DOHH2 (cell line): ENCODE results near the gene ACOX3.

Source experiments
- H3F3A ChIP-seq: fragments of 200-600 bp; sonication (generic), shearing (Covaris generic); 2 replicates; pipeline ENCODE4 v1.6.0; 2016; ENCODE audit warnings: antibody characterized with exemption, mild to moderate bottlenecking; ENCODE audit not compliant: control insufficient read depth, insufficient read depth
- H3K27ac ChIP-seq: fragments of 200-600 bp; sonication (generic); 2 replicates; pipeline ENCODE4 v1.5.1; 2014; ENCODE audit warnings: low read depth, mild to moderate bottlenecking, low read length, moderate library complexity
- H3K27me3 ChIP-seq: fragments of 200-600 bp; sonication (generic); 2 replicates; pipeline ENCODE4 v1.6.1; 2014; ENCODE audit warnings: mild to moderate bottlenecking, low read length, mixed read lengths; ENCODE audit not compliant: control insufficient read depth
- H3K36me3 ChIP-seq: fragments of 200-600 bp; sonication (generic); 2 replicates; pipeline ENCODE4 v1.6.1; 2014; ENCODE audit warnings: mild to moderate bottlenecking, low read length, moderate library complexity, mixed read lengths; ENCODE audit not compliant: control insufficient read depth
- H3K4me1 ChIP-seq: fragments of 200-600 bp; sonication (generic); 2 replicates; pipeline ENCODE4 v1.6.1; 2014; ENCODE audit warnings: mild to moderate bottlenecking, low read length, mixed read lengths; ENCODE audit not compliant: control insufficient read depth
- H3K4me2 ChIP-seq: fragments of 200-600 bp; sonication (generic); 2 replicates; pipeline ENCODE4 v1.6.0; 2014; ENCODE audit warnings: mild to moderate bottlenecking, low read length, moderate library complexity
- H3K4me3 ChIP-seq: fragments of 200-600 bp; sonication (generic); 2 replicates; pipeline ENCODE4 v1.5.1; 2014; ENCODE audit warnings: mild to moderate bottlenecking, low read length, mixed read lengths
- H3K79me2 ChIP-seq: fragments of 200-600 bp; sonication (generic); 2 replicates; pipeline ENCODE4 v1.6.1; 2014; ENCODE audit warnings: mild to moderate bottlenecking, low read length, mixed read lengths; ENCODE audit not compliant: control insufficient read depth
- H3K9me2 ChIP-seq: fragments of 200-600 bp; sonication (generic); replicated peaks from 2 replicates; pipeline ENCODE4 v1.6.1; 2014; ENCODE audit warnings: mild to moderate bottlenecking, low read length, mixed read lengths; ENCODE audit not compliant: control insufficient read depth
- H3K9me3 ChIP-seq: fragments of 200-600 bp; sonication (generic); 2 replicates; pipeline ENCODE4 v1.6.1; 2014; ENCODE audit warnings: antibody characterized with exemption, low read length, mixed read lengths; ENCODE audit not compliant: control insufficient read depth, insufficient read depth
- H4K20me1 ChIP-seq: fragments of 200-600 bp; sonication (generic); 2 replicates; pipeline ENCODE4 v1.6.0; 2014; ENCODE audit warnings: low read depth, mild to moderate bottlenecking, antibody characterized with exemption, low read length, moderate library complexity; ENCODE audit not compliant: control insufficient read depth, insufficient read depth
- CTCF ChIP-seq: fragments of 200-600 bp; sonication (generic); IDR thresholded peaks from one replicate; pipeline ENCODE4 v1.5.1; 2014; ENCODE audit warnings: antibody characterized with exemption, mild to moderate bottlenecking, low read depth, low read length; ENCODE audit not compliant: poor library complexity, severe bottlenecking
- EZH2phosphoT487 ChIP-seq: fragments of 200-600 bp; sonication (generic); IDR thresholded peaks from 2 replicates; pipeline ENCODE4 v1.6.1; 2017; ENCODE audit warnings: borderline replicate concordance, mild to moderate bottlenecking, antibody characterized with exemption, low read length, moderate library complexity, mixed read lengths

The ACOX3 gene

GRCh38 chr4:8321771-8322170 lies 118.8 kb downstream of the ACOX3 start:
- Histone ChIP-seq H3K36me3 (no peaks in the 10 kb centered on the region), H3K4me2 (no peak overlapping the region), H3K27me3 (no peaks in the 10 kb centered on the region)

GRCh38 chr4:8321220-8321619 lies 119.3 kb downstream of the ACOX3 start:
- no peaks in the 10 kb centered on the region for H4K20me1 ChIP-seq
- H3K4me3 ChIP-seq, result no peak overlapping the region

More at GRCh38 chr4:8321771-8322170, 118.8 kb downstream of the ACOX3 start:
- Histone ChIP-seq H3K27ac (no peak overlapping the region), H3K9me3 (no peaks in the 10 kb centered on the region), H3K9me2 (no peaks in the 10 kb centered on the region), H3K4me1 (peaks cover 17% of the 10 kb centered on the region), H3K79me2 (no peaks in the 10 kb centered on the region), H3F3A (no peaks in the 10 kb centered on the region), H4K20me1 (no peaks in the 10 kb centered on the region), H3K4me3 (no peak overlapping the region)
- no peak for TF ChIP-seq EZH2phosphoT487
- no peak for TF ChIP-seq CTCF

GRCh38 chr4:8320386-8320750 lies 120.2 kb downstream of the ACOX3 start:
- Histone ChIP-seq H3K4me1 (peaks cover 31% of the 10 kb centered on the region), H3K4me2 (no peak overlapping the region), H3K9me3 (no peaks in the 10 kb centered on the region), H3F3A (no peaks in the 10 kb centered on the region), H4K20me1 (no peaks in the 10 kb centered on the region), H3K36me3 (no peaks in the 10 kb centered on the region), H3K9me2 (no peaks in the 10 kb centered on the region), H3K27ac (no peak overlapping the region), H3K79me2 (no peaks in the 10 kb centered on the region), H3K27me3 (no peaks in the 10 kb centered on the region), H3K4me3 (no peak overlapping the region)
- TF ChIP-seq CTCF (peak; percentile 77), EZH2phosphoT487 (no peak)

More at GRCh38 chr4:8321220-8321619, 119.3 kb downstream of the ACOX3 start:
- no peaks in the 10 kb centered on the region for H3K27me3 ChIP-seq
- H3K9me2 ChIP-seq, result no peaks in the 10 kb centered on the region
- no peaks in the 10 kb centered on the region for H3F3A ChIP-seq
- H3K4me2 ChIP-seq, result no peak overlapping the region
- TF ChIP-seq EZH2phosphoT487, result no peak
- no peak for TF ChIP-seq CTCF
- H3K79me2 ChIP-seq, result no peaks in the 10 kb centered on the region
- no peaks in the 10 kb centered on the region for H3K36me3 ChIP-seq
- peaks cover 23% of the 10 kb centered on the region for H3K4me1 ChIP-seq
- H3K27ac ChIP-seq, result no peak overlapping the region
- no peaks in the 10 kb centered on the region for H3K9me3 ChIP-seq

GRCh38 chr4:8319731-8320385 lies 120.7 kb downstream of the ACOX3 start:
- Histone ChIP-seq H3K27me3 (no peaks in the 10 kb centered on the region), H3K79me2 (no peaks in the 10 kb centered on the region), H3K9me2 (no peaks in the 10 kb centered on the region), H3F3A (no peaks in the 10 kb centered on the region), H3K4me3 (no peak overlapping the region), H3K36me3 (no peaks in the 10 kb centered on the region), H3K4me1 (peaks cover 37% of the 10 kb centered on the region), H3K4me2 (no peak overlapping the region), H3K9me3 (no peaks in the 10 kb centered on the region), H4K20me1 (no peaks in the 10 kb centered on the region), H3K27ac (no peak overlapping the region)
- TF ChIP-seq EZH2phosphoT487 (no peak), CTCF (no peak)
